GM12873 (cell line): ENCODE measurements around the gene SLC13A3.

Source experiments
- CTCF ChIP-seq: IDR thresholded peaks from 2 replicates; pipeline ENCODE4 v1.5.1; 2012; ENCODE audit warnings: low read depth, mild to moderate bottlenecking, moderate library complexity, low read length, control low read depth; ENCODE audit not compliant: insufficient read depth; ENCODE audit errors: missing control alignments

SLC13A3 gene

GRCh38 chr20:46638134-46638897 is 12.9 kb downstream of the SLC13A3 start:
- TF ChIP-seq CTCF = no peak

- TF ChIP-seq CTCF = no peak
These were observed 13.7 kb downstream of the SLC13A3 start for GRCh38 chr20:46637427-46638133.

- no peak for TF ChIP-seq CTCF
These were observed 14.2 kb downstream of the SLC13A3 start for GRCh38 chr20:46637020-46637419.

GRCh38 chr20:46636514-46636913 is 14.7 kb downstream of the SLC13A3 start:
- TF ChIP-seq CTCF = no peak

GRCh38 chr20:46635514-46636136 is 15.6 kb downstream of the SLC13A3 start:
- no peak for TF ChIP-seq CTCF

GRCh38 chr20:46634528-46634927 is 16.7 kb downstream of the SLC13A3 start:
- TF ChIP-seq CTCF = no peak

GRCh38 chr20:46631874-46632446 is 19.3 kb downstream of the SLC13A3 start:
- TF ChIP-seq CTCF = no peak
